T-cell (primary cell): ENCODE data around the gene PACS2. TPM values are rescaled to one million over a fixed set of nuclear protein-coding genes. Genes with fewer than 3 reads are reported as not detected.

Experiments
- ATAC-seq, 4 experiments: fragments of 200-7000 bp in 3 of 4; fragments of 150-1000 bp in 1 of 4; cut with Tn5 transposase; replicated peaks in 1 of 4; 1 replicate in 3 of 4; 2 replicates in 1 of 4; pipeline ENCODE4 v1.10.0; 2021; ENCODE audit warnings: moderate library complexity in 3 of 4, mild to moderate bottlenecking in 2 of 4, moderate number of reproducible peaks in 1 of 4
- CTCF ChIA-PET, 2 donors: fragments of 300-600 bp; sonication (Branson Sonifier 250); formaldehyde crosslinking; loops; one replicate each; lab custom pipeline; 2022; ENCODE audit warnings: antibody characterized with exemption in 2 of 2; lab: Charles Lee
- POLR2A ChIA-PET, 2 donors: fragments of 300-600 bp; sonication (Branson Sonifier 250); formaldehyde crosslinking; loops; one replicate each; lab custom pipeline; 2022; ENCODE audit warnings: antibody characterized with exemption in 2 of 2; lab: Charles Lee
- DNase-seq, 35 experiments: peaks; one replicate each; pipeline versions ENCODE4 v3.0.0 to v3.0.0-alpha.2; 2013 to 2023
- H3K27ac ChIP-seq: one replicate; pipeline ENCODE4 v1.5.1; 2013; ENCODE audit warnings: low read length
- H3K27me3 ChIP-seq, 2 experiments: replicated peaks in 1 of 2; 1 replicate in 1 of 2; 2 replicates in 1 of 2; pipeline versions ENCODE4 v1.6.1 to v1.7.0; 2013; ENCODE audit warnings: low read length in 1 of 2, mixed read lengths in 1 of 2; ENCODE audit not compliant: control insufficient read depth in 2 of 2, insufficient read depth in 2 of 2; ENCODE audit errors: extremely low read depth in 1 of 2
- H3K36me3 ChIP-seq, 2 donors: 1 replicate in 1 of 2; 2 replicates in 1 of 2; pipeline versions ENCODE4 v1.6.1 to v1.7.0; 2013; ENCODE audit warnings: low read length in 1 of 2; ENCODE audit not compliant: control insufficient read depth in 2 of 2, insufficient read depth in 1 of 2; ENCODE audit errors: extremely low read depth in 1 of 2
- H3K4me1 ChIP-seq, 2 experiments: 1 replicate in 1 of 2; 2 replicates in 1 of 2; pipeline versions ENCODE4 v1.6.1 to v1.7.0; 2013; ENCODE audit warnings: low read length in 2 of 2, mixed read lengths in 1 of 2; ENCODE audit not compliant: insufficient read depth in 2 of 2, control insufficient read depth in 1 of 2; ENCODE audit errors: extremely low read depth in 1 of 2
- H3K4me3 ChIP-seq, 2 donors: 1 replicate in 1 of 2; 2 replicates in 1 of 2; pipeline versions ENCODE4 v1.5.1 to v1.7.0; 2013; ENCODE audit warnings: mild to moderate bottlenecking in 2 of 2, low read length in 1 of 2, moderate library complexity in 1 of 2; ENCODE audit not compliant: control insufficient read depth in 1 of 2; ENCODE audit errors: extremely low read depth in 1 of 2
- H3K9me3 ChIP-seq: 2 replicates; pipeline ENCODE4 v1.7.0; 2013
- H3K27ac Mint-ChIP-seq, 2 donors: one replicate each; pipeline ENCODE4 v1.8.0; 2020 to 2021; ENCODE audit warnings: mild to moderate bottlenecking in 2 of 2, mixed read lengths in 2 of 2
- H3K27me3 Mint-ChIP-seq, 2 donors: one replicate each; pipeline ENCODE4 v1.8.0; 2021 to 2022; ENCODE audit warnings: mixed read lengths in 2 of 2
- H3K36me3 Mint-ChIP-seq: one replicate; pipeline ENCODE4 v1.8.0; 2021; ENCODE audit warnings: mixed read lengths
- H3K4me1 Mint-ChIP-seq, 3 donors: one replicate each; pipeline ENCODE4 v1.8.0; 2020 to 2022; ENCODE audit warnings: mixed read lengths in 3 of 3, mild to moderate bottlenecking in 1 of 3
- H3K4me3 Mint-ChIP-seq, 3 donors: one replicate each; pipeline ENCODE4 v1.8.0; 2020 to 2022; ENCODE audit warnings: mild to moderate bottlenecking in 3 of 3, mixed read lengths in 3 of 3, moderate library complexity in 3 of 3
- H3K9me3 Mint-ChIP-seq, 3 donors: one replicate each; pipeline ENCODE4 v1.8.0; 2020 to 2022; ENCODE audit warnings: mixed read lengths in 3 of 3
- WGBS: methylation state at CpG from one replicate; pipeline ENCODE4 v1.1.5; 2013; ENCODE audit warnings: missing lambda C conversion rate; ENCODE audit not compliant: insufficient coverage; 5-methylcytosine and 5-hydroxymethylcytosine counted together
- total RNA-seq, 35 experiments: library from RNA in 6 of 35; stranded (reverse) in 6 of 35; fragments of 120-200 nt in 1 of 35; gene quantifications; one replicate each; pipeline versions ENCODE4 v1.2.1 to v1.2.4 and lab custom pipeline; 2013 to 2026

PACS2 gene
- total RNA-seq, 5 donors from 2014 or later (not counting 1 experiment from before 2014, with no cell fraction given), result 70.9 to 86.9 (median 78.0) TPM

GRCh38 chr14:105442834-105443233, 128.3 kb downstream of the PACS2 start:
- POLR2A ChIA-PET, result no interaction called here
- Histone ChIP-seq H3K27ac (no peak overlapping the region), H3K4me1 (peaks cover 0 to 8% of the 10 kb centered on the region in 2 experiments), H3K27me3 (no peaks in the 10 kb centered on the region), H3K4me3 (no peak overlapping the region), H3K36me3 (peaks cover 18 to 23% of the 10 kb centered on the region in 2 donors), H3K9me3 (no peaks in the 10 kb centered on the region)
- Mint-ChIP-seq H3K9me3 (no peaks in the 10 kb centered on the region), H3K4me3 (no peak overlapping the region), H3K27me3 (no peaks in the 10 kb centered on the region), H3K27ac (no peak overlapping the region), H3K4me1 (peaks cover 2 to 5% (median 2%) of the 10 kb centered on the region in 3 donors), H3K36me3 (peaks cover 4% of the 10 kb centered on the region)
- ATAC-seq, result no peak
- CTCF ChIA-PET, result no interaction called here
- no peak for DNase-seq
- WGBS, result 90% methylated on average over 12 of the region's 12 CpGs

GRCh38 chr14:105444859-105445258, 130.3 kb downstream of the PACS2 start:
- Histone ChIP-seq H3K27ac (no peak overlapping the region), H3K9me3 (no peaks in the 10 kb centered on the region), H3K4me3 (no peak overlapping the region), H3K4me1 (peaks cover 0 to 13% of the 10 kb centered on the region in 2 experiments), H3K36me3 (peaks cover 13 to 23% of the 10 kb centered on the region in 2 donors), H3K27me3 (no peaks in the 10 kb centered on the region)
- Mint-ChIP-seq H3K4me1 (no peaks in the 10 kb centered on the region), H3K9me3 (no peaks in the 10 kb centered on the region), H3K36me3 (peaks cover 4% of the 10 kb centered on the region), H3K27ac (no peak overlapping the region), H3K4me3 (no peak overlapping the region), H3K27me3 (no peaks in the 10 kb centered on the region)
- ATAC-seq (no peak), DNase-seq (no peak)
- WGBS, result 96% methylated on average over 17 of the region's 17 CpGs
- ChIA-PET CTCF (interaction anchor here in 1 of 2 donors (0.6 kb wide), 1 partner anchor 654 kb away, joined by 6 read pairs; no protein-coding TSS in a partner anchor), POLR2A (no interaction called here)

GRCh38 chr14:105445290-105445689, 130.7 kb downstream of the PACS2 start:
- H3K4me3 ChIP-seq, result no peak overlapping the region
- H3K4me1 Mint-ChIP-seq, result no peaks in the 10 kb centered on the region
- ChIA-PET CTCF (interaction anchor here in 1 of 2 donors (0.6 kb wide), 1 partner anchor 655 kb away, joined by 6 read pairs; no protein-coding TSS in a partner anchor), POLR2A (no interaction called here)
- no peaks in the 10 kb centered on the region for H3K9me3 ChIP-seq
- H3K27me3 ChIP-seq, result no peaks in the 10 kb centered on the region
- no peaks in the 10 kb centered on the region for H3K27me3 Mint-ChIP-seq
- no peak overlapping the region for H3K27ac ChIP-seq
- WGBS, result 95% methylated on average over 17 of the region's 24 CpGs
- H3K27ac Mint-ChIP-seq, result no peak overlapping the region
- H3K9me3 Mint-ChIP-seq, result no peaks in the 10 kb centered on the region
- ATAC-seq, result no peak
- peaks cover 0 to 13% of the 10 kb centered on the region in 2 experiments for H3K4me1 ChIP-seq
- no peak overlapping the region for H3K4me3 Mint-ChIP-seq
- H3K36me3 ChIP-seq, result peaks cover 15 to 21% of the 10 kb centered on the region in 2 donors
- no peak for DNase-seq
- H3K36me3 Mint-ChIP-seq, result peaks cover 4% of the 10 kb centered on the region

GRCh38 chr14:105445901-105446845, 131.6 kb downstream of the PACS2 start:
- Histone ChIP-seq H3K36me3 (peaks cover 17 to 20% of the 10 kb centered on the region in 2 donors), H3K27ac (no peak overlapping the region), H3K27me3 (no peaks in the 10 kb centered on the region), H3K9me3 (no peaks in the 10 kb centered on the region), H3K4me3 (no peak overlapping the region), H3K4me1 (peaks cover 0 to 13% of the 10 kb centered on the region in 2 experiments)
- no peaks in the 10 kb centered on the region for H3K27me3 Mint-ChIP-seq
- no peaks in the 10 kb centered on the region for H3K9me3 Mint-ChIP-seq
- no peak for DNase-seq
- no peak for ATAC-seq
- WGBS, result 95% methylated on average over 24 of the region's 26 CpGs
- H3K4me3 Mint-ChIP-seq, result no peak overlapping the region
- H3K4me1 Mint-ChIP-seq, result no peaks in the 10 kb centered on the region
- peaks cover 4% of the 10 kb centered on the region for H3K36me3 Mint-ChIP-seq
- ChIA-PET CTCF (interaction anchor here in 1 of 2 donors (0.6 to 0.7 kb wide), 2 partner anchors 44 to 46 kb away, joined by 3 to 9 read pairs; no protein-coding TSS in a partner anchor), POLR2A (no interaction called here)
- no peak overlapping the region for H3K27ac Mint-ChIP-seq

- 87% methylated on average over 14 of the region's 14 CpGs for WGBS
- ATAC-seq (no peak), DNase-seq (no peak)
- Histone ChIP-seq H3K4me1 (peaks cover 0 to 13% of the 10 kb centered on the region in 2 experiments), H3K36me3 (peaks cover 17 to 21% of the 10 kb centered on the region in 2 donors), H3K27ac (no peak overlapping the region), H3K4me3 (no peak overlapping the region), H3K9me3 (no peaks in the 10 kb centered on the region), H3K27me3 (no peaks in the 10 kb centered on the region)
- no peaks in the 10 kb centered on the region for H3K27me3 Mint-ChIP-seq
- ChIA-PET POLR2A (no interaction called here), CTCF (interaction anchor here in 1 of 2 donors (0.6 to 0.7 kb wide), 2 partner anchors 43 to 45 kb away, joined by 3 to 9 read pairs; no protein-coding TSS in a partner anchor)
- no peaks in the 10 kb centered on the region for H3K9me3 Mint-ChIP-seq
- H3K36me3 Mint-ChIP-seq, result no peaks in the 10 kb centered on the region
- H3K4me3 Mint-ChIP-seq, result no peak overlapping the region
- H3K4me1 Mint-ChIP-seq, result no peaks in the 10 kb centered on the region
- H3K27ac Mint-ChIP-seq, result no peak overlapping the region
Observed at GRCh38 chr14:105446971-105447370, 132.4 kb downstream of the PACS2 start.
